Placental pericyte (primary cell): ENCODE data around the gene LTBP1. TPM values are rescaled to one million over a fixed set of nuclear protein-coding genes. Genes with fewer than 3 reads are reported as not detected.

Experiments
- small RNA-seq: library from RNA; depleted of rRNA; stranded (forward); fragments of <200 nt; gene quantifications from one replicate; pipeline ENCODE3, GENCODE V24; 2012; ENCODE audit warnings: low replicate concordance
- total RNA-seq: library from RNA; depleted of rRNA; stranded (reverse); fragments of >200 nt; gene quantifications from 2 replicates; pipeline ENCODE4 v1.2.3, GENCODE V29; 2012

LTBP1 gene, protein sequence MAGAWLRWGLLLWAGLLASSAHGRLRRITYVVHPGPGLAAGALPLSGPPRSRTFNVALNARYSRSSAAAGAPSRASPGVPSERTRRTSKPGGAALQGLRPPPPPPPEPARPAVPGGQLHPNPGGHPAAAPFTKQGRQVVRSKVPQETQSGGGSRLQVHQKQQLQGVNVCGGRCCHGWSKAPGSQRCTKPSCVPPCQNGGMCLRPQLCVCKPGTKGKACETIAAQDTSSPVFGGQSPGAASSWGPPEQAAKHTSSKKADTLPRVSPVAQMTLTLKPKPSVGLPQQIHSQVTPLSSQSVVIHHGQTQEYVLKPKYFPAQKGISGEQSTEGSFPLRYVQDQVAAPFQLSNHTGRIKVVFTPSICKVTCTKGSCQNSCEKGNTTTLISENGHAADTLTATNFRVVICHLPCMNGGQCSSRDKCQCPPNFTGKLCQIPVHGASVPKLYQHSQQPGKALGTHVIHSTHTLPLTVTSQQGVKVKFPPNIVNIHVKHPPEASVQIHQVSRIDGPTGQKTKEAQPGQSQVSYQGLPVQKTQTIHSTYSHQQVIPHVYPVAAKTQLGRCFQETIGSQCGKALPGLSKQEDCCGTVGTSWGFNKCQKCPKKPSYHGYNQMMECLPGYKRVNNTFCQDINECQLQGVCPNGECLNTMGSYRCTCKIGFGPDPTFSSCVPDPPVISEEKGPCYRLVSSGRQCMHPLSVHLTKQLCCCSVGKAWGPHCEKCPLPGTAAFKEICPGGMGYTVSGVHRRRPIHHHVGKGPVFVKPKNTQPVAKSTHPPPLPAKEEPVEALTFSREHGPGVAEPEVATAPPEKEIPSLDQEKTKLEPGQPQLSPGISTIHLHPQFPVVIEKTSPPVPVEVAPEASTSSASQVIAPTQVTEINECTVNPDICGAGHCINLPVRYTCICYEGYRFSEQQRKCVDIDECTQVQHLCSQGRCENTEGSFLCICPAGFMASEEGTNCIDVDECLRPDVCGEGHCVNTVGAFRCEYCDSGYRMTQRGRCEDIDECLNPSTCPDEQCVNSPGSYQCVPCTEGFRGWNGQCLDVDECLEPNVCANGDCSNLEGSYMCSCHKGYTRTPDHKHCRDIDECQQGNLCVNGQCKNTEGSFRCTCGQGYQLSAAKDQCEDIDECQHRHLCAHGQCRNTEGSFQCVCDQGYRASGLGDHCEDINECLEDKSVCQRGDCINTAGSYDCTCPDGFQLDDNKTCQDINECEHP (N-terminal part only)
- total RNA-seq = 199 and 265 TPM in 2 replicates

DNA sequence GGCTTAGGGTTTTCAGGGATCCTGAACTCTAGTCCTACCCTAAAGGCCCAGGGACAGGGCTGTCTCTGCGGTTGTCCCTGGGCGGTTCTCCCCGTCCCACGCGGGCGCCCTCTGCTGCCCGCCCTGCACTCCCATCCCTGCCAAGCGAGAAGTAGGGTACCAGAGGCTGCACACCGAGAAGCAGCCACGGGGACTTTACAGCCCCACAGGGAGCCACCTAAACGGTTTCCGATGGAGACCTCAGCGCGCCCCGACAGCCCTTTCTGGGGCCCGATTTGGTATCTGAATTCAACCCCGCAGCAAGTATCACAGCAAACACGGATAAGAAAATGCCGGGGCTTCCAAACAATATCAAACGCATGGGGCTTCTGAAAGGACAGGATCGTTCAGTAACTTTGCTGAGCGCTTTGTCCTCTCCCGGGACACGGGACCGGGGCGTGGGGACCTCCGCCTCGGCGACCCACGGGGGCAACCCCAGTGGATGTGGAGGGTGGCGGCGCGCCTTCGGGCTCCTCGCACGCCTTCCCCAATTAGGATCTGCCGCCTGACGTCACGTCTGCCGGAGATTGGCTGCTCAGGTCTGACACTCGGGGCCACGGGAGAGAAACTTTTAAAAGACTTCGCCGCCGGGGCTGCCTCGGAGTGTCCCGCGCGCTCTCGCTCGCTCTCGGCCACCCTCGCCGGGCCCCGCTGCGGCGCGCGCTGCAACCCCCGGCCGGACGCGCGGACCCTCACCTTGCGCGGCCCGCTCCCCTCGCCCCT, at the start of gene LTBP1:
Gene LTBP1, plus strand, starts transcription at position 640 of the 762 bp plus-strand sequence. CDS start 372 bp downstream, outside the sequence.

Small RNAs within 50 kb of the gene (small RNA-seq; reads per million reads assigned to genes)
- gene RF00019 (not detected), gene RNA5SP91 (not detected), gene RNA5SP92 (not detected)
